GM18861 (cell line): Measurements from ENCODE around the gene TCN1.

Experiments used
- ATAC-seq: cut with Tn5 transposase; IDR thresholded peaks from one replicate; pipeline ENCODE4 v1.9.1; 2021; ENCODE audit not compliant: unreplicated experiment

The TCN1 gene

GRCh38 chr11:59810189-59810910 lies 55.9 kb downstream of the TCN1 start, which contains the start of gene MRPL16:
MRPL16 (minus strand) TSS chr11:59810778; CDS start chr11:59810658, 120 bp downstream.
- ATAC-seq: peak; percentile 94

GRCh38 chr11:59807047-59807610 lies 59.2 kb downstream of the TCN1 start:
- no peak for ATAC-seq

- no peak for ATAC-seq
Measured at GRCh38 chr11:59804061-59804460, 62.2 kb downstream of the TCN1 start.
